KG1 (cell line): ENCODE results near the gene FSTL5.

Source experiments
- DNase-seq: peaks from one replicate; lab custom pipeline; 2025; lab: John Stamatoyannopoulos, UW

The FSTL5 gene

GRCh38 chr4:161704040-161704439 lies 459.8 kb downstream of the FSTL5 start:
- no peak for DNase-seq

- DNase-seq: no peak
These were observed 461.5 kb downstream of the FSTL5 start for GRCh38 chr4:161702287-161702686.

- DNase-seq: no peak
These were observed 466.9 kb downstream of the FSTL5 start for GRCh38 chr4:161696944-161697343.

DNA sequence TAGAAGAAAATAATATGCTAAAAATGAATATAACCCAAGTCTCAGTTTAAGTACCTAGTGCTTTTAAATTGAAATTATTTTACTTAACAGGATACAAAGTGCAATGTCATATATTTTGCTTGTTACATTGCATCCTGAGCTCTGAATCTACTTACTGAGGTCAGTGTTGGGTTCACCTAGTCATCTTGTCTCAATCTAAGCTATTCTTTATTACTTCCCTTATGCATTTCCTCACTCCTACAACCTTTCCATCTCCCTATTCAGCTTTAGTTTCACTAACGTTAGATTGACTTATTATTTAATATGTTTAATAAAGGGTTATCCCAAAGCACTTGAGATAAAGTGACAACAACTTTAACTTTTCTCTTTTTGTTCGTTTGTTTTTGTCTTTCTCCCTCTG lies 483.7 kb downstream of the FSTL5 start:
- DNase-seq: no peak

GRCh38 chr4:161664740-161665139 lies 499.1 kb downstream of the FSTL5 start:
- DNase-seq: no peak

DNA sequence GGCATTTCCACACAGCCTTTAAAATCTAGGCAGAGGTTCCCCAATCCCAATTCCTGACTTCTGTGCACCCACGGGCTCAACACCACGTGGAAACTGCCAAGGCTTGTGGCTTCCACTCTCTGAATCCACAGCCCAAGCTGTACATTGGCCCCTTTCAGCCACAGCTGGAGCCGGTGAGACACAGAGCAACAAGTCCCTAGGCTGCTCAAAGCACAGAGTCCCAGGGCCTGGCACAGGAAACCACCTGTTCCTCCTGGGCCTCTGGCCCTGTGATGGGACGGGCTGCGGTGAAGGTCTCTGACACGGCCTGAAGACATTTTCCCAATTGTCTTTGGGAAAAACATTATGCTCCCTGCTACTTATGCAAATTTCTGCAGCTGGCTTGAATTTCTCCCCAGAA lies 500.0 kb downstream of the FSTL5 start:
- DNase-seq: no peak

GRCh38 chr4:161658676-161659075 lies 505.1 kb downstream of the FSTL5 start:
- no peak for DNase-seq

DNA sequence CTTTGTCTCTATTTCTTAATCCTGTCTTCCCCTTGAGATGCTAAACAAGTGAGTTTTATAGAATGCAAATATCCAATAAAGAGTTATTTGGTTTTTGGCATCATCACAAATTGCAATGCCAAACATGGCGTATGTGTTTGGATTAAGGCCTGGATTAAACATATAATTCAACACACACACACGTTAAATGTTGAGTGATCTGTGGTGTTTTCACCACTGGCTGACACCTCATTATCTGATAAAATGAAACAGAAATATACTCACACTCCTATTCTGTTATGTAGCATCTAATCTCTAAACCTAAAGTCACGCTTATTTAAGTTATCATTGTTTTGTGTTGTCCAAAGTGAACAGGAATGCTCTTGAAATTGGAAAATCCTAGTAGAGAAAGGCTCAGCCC lies 506.2 kb downstream of the FSTL5 start:
- DNase-seq: no peak

DNA sequence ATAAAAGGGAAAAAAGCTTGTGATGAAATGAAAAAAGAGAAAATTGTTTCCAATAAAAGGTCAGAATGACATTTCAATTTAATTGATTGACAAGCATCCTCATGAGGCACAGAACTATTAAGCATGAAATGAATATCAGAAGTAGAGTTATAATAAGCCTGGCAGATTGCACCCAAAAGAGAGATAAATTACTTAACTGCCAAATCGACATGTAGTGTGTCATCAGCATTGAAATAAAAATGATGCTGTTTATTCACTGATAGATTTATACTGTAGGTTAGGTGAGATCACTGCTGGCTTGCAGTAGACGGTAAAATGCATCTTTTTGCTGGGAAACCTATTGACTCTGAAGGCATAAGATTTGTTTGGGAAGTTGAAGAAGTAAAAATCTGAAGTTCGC lies 507.2 kb downstream of the FSTL5 start:
- DNase-seq: no peak

- no peak for DNase-seq
These were observed 508.7 kb downstream of the FSTL5 start for GRCh38 chr4:161655148-161655547.

DNA sequence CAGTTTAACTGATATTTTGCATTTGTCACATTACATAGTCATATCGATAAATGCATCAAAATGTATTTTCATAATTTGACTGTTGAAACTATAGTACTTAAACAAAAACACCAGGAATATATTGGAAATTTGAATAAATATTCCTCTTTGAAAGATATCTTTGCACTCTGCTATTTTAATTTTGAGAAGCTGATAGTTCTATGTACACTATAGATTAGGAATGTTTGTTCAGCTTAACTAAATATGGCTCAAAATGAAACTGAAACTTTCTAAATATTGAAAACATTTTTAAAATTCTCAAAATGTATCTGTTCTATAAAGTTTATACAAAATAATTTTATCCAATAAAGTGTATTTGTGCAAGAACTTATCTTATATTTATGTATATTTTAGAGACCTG lies 510.1 kb downstream of the FSTL5 start:
- DNase-seq: no peak

- DNase-seq: no peak
These were observed 512.2 kb downstream of the FSTL5 start for GRCh38 chr4:161651586-161651985.

GRCh38 chr4:161650812-161651211 lies 513.0 kb downstream of the FSTL5 start:
- DNase-seq: peak; percentile 6

DNA sequence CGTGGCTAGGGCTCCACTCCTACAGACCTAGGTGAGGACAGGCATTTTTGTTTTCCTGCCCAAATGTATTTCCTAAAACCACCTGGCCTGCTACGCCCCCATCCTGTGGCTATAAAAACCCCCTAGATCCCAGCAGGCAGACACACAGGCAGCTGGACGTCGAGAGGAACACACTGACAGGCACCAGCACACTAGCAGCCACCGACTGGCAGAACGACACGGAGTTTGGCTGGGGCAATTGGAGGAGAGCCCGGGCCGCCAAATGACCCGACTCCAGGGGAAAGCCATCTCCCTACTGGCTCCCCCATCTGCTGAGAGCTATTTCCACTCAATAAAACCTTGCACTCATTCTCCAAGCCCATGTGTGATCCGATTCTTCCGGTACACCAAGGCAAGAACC lies 516.0 kb downstream of the FSTL5 start:
- no peak for DNase-seq

DNA sequence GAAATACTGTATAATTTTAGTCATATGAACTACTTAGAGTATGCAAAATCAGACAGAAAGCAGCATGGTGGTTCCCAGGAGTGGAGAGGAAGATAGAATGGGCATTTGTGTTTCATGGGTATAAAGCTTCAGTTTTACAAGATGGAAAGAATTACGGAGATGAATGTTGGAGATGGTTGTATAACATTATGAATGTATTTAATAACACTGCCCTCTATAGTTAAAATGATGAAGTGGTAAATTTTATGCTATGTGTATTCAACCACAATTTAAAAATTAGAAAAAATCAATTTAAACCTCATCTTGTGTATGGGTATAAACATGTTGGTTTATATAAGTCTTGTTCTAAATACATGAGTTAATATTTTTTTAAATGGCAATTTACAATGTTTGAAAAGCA lies 521.1 kb downstream of the FSTL5 start:
- DNase-seq: no peak

DNA sequence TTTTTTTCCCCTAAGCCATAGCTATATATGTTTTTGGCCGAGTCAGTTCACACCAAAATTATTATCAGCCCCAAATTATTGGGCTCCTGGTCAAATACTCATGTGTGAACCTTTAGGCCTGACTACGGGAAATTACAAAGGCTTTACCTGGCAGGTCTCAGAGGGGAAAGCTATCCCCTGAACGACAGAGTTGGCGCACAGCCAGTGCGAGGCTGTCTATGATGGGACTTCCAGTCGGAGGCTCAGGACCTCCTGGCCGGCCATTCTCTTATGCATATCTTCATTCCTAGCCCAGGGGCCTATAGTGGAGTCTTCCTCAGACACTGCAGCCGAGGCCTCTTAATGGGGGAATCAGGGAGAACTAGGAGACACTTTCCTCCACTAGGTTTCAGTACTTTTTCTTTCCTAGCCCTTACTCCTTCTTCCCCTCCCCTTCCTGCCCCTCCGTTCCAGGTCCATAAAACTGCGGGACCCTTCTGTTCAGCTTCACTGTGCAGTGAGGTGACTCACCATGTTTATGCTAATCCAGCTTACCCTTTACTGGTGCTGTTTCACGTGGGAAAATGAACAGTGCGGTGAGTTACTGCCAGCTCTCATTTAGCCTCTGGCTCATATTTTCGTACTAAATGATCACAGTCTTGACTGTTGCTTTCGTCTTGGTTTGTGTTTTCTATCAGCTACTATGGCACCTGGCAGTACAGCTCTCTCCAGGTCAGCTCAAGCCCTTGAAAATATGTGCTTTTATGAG lies 533.9 kb downstream of the FSTL5 start:
- DNase-seq: no peak

DNA sequence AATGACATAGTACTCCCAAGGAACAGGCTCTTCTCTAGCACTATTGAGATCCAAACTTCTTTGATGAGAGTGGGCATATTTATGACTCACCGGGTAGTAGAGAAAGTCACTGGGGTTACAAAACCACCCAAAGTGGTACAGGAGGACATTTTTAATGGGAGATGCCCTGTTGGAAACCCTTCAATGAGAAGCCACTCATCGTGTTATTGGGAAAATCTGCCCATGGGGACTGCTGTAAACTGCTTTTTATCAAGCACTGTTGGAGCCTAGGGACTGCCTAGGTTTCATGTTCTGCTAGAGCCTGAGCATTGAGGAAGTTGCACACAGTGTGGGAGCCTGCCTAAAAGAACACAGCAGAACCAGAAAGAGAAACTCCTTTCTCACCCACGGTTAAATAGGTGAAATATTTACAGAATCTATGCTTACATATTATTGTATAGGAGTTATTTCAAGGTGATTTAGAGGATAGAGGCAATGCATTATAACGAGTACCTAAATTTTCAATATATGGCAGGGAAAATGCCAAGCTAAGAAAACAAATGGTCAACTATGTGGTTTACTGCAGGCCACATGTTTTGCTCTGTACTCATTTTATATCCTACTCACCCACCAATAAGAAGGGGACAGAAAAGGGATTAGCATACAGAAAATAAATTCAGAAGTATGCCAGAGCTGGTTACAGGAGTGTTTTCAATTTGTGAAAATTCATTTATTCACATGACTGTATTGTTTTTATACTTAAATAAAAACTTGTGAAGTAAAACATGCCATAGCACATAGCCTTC lies 559.1 kb downstream of the FSTL5 start:
- no peak for DNase-seq

DNA sequence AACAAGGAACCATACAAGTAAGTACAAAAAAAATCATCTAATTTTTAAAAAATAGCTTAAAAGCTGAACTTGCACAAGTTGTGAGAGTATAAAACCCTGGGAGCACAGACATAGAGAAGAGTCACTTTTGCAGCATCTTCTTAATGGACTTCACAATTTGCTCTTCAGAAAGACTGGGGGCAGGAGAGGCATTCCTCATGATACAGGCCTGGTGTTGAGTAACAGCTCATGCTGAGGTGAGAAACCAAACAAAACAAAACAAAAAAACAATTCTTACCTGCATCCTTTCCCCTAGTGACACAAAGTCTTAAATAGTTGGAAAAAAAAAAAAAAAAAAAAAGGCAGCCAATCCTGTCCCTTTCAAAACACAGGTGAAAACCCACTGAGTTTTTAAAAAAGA lies 562.8 kb downstream of the FSTL5 start:
- no peak for DNase-seq

DNA sequence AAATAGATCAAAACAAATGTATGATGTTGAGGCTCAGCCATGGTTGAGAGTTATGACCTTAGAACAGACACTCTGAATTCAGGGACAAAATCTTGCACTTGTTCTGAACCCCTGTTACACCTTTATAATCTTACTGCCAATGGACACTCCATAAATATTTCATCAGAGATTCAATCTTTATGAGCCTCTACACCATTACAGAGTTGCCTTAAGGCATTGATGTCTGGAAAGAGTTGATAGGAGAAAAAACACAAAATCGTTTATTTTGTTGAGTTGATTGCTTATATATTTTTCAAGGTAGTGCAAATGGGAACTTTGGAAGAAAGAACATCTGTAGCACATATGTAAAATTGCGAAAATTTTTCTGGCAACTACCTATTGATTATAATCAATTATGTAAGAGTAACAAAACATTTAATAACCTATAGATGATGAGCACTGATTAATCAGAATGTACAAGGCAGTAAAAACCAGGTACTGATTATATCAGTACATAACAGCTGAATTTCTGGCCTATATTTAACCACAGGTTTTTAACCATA lies 568.5 kb downstream of the FSTL5 start:
- DNase-seq: no peak

DNA sequence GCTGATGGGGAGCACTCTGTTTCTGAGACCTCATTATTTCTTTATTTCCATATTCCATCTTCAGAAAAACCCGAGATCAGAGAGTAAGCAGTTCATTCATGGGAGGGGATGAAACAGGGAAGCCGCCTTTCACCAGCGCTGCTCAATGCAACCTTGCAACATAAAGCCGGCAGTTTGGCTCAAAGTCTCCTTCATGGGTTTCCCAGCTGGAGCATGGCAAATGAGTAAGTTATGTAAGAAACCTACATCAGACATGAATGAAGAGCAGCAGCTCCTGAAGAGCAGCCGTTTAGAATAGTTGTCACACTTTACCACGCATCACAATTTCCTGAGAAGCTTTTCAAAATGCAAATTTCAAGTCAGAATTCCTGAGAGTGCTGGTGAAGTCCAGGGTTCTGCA lies 578.8 kb downstream of the FSTL5 start:
- no peak for DNase-seq

DNA sequence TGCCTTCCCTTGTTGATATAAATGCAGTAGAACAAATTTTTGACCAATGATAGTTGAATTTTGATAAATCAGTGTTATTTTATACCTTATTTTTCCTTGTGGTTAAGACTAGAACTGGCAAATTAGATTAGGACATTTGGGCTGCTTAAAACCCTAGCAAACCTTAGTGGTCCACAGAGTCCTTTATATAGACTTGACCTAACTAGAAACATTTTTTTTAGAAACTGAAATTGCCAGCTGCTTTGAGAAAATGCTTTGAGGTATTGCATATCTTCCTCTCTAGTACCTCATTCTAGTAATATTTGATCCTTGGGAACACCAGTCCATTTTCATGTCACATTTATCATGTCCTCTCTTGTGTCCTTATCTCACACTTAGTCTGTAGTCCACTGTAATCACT lies 580.3 kb downstream of the FSTL5 start:
- no peak for DNase-seq

DNA sequence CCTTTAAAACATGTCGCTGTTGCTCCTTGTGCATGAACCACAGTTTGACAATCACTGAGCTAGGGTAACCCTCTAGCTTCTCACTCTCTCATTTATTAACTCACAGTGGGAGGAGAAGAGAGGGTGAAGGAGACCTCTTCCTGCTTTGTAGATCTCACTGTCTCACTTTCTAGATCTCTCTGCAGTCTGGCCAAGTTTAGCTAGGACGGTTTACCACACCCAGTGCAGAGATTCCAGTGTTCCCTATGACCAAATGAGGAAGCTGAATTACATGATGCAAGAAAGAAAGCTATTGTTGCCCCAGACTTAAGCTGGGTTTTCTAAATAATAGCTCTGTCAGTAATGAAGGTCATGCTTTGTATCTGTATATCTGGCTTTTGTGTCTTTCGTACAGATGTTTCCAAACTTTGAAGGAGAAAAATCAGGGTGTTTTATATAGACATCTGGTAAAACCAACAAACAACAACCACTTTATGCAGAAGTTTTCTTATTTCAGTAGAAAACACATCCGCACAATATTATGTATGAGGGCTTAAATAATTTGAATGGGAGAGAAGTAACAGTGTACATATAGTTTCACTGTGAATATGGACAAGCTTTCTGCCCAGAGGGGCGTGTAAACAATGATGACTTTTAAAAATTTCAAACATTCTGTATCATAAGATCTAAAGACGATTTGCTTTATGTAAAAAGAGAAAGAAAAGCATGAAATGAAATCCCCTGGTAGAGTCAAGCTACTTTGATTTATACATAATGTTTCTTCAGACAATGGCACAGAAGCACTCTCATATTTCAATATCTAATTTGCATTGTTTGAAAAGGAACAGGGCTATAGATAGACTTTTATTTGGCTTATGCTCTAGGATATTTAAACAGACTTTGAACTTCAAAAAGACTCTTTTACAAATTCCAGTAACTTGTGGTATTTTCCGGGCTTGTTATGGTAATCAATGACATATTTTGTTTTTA lies 582.3 kb downstream of the FSTL5 start:
- no peak for DNase-seq
